Activated T-cell treated with anti-CD3 and anti-CD28 coated beads for 24 hours (primary cell): ENCODE measurements around the gene PLPPR2.
"Not testable (repeated sequence)": the region's sequence is repeated elsewhere in the genome, so short reads cannot be mapped to it uniquely, and the experiment has no call there.

Experiments used
- DNase-seq: peaks from one replicate; pipeline ENCODE4 v3.0.0-alpha.2; 2020; ENCODE audit warnings: low read depth

The PLPPR2 gene, protein sequence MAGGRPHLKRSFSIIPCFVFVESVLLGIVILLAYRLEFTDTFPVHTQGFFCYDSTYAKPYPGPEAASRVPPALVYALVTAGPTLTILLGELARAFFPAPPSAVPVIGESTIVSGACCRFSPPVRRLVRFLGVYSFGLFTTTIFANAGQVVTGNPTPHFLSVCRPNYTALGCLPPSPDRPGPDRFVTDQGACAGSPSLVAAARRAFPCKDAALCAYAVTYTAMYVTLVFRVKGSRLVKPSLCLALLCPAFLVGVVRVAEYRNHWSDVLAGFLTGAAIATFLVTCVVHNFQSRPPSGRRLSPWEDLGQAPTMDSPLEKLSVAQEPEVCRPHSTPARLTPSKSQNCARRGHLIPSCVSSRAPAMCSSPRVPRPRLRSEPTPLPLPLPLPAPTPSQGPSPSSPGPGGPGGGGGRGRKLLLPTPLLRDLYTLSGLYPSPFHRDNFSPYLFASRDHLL

DNA sequence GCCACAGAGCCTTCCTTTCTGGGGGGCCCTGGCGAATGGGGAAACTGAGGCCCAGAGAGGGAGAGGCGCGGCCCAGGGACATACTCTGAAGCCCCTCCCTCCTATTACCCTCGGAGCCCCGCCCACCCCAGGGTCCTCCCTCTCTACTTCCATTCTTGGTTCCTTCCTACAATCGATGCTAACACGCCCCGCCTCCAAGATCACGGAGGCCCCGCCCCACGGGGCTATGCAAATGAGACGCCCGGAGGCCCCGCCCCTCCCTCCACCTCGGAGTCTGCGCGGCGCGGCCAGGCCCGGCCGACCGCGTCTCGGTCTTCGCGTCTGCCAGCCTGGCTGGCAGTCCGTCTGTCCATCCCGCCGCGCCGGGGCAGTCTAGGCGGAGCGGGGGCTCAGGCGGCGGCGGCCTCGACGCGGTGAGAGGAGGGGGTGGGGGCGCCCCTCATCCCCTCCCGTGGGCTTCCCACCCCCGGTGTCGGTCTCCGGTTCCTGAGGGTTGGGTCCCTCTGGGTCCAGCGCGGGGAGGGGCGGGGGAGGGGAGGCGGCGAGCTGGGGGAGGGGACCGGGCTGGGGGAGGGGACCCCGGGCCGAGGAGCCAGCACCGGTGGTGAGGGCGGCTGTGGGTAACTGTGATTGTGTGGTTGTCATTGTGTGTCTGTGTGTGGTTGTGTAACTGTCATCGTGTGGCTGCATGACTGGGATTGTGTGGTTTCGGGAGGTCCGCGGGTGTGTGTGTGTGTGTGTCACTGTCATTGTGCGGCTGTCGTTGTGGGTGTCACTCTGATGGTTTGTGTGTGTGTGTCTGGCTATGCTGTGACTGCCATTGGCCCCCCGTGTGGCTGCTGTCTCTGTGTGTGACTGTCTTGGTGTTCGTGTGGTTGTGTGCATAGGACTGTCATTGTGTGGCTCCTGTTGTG, at the start of gene PLPPR2:
Gene PLPPR2 (plus strand): TSS at position 273 of the 914 bp plus-strand sequence. CDS start 2,242 bp downstream, outside the sequence.
- DNase-seq, result peak; percentile 79

- DNase-seq, result no peak
Observed at GRCh38 chr19:11306337-11306736, 48.9 kb upstream of the PLPPR2 start.

DNA sequence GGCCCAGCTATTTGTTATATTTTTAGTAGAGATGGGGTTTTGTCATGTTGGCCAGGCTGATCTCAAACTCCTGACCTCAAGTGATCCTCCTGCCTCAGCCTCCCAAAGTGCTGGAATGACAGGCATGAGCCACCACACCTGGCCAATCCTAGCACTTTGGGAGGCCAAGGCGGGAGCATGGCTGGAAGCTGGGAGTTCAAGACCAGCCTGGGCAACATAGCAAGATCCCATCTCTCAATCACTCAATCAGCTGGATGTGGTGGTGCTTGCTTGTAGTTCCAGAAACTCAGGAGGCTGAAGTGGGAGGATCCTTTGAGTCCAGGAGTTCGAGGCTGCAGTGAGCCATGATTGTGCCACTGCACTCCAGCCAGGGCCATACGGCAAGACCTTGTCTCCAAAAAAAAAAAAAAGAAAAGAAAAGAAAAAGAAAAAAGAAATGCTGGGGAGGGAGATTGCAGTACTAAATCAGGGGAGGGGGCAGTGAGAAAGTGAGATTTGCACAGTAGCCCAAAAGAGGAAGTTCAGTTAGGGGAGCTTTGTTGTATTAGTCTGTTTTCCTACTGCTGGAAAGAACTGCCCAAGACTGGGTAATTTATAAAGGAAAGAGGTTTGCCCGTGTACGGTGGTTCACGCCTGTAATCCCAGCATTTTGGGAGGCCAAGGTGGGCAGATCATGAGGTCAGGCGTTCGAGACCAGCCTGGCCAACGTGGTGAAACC, 34.8 kb upstream of the PLPPR2 start:
- not testable (repeated sequence) for DNase-seq

GRCh38 chr19:11321191-11322126, 33.8 kb upstream of the PLPPR2 start:
- DNase-seq, result no peak

GRCh38 chr19:11322269-11323024, 32.8 kb upstream of the PLPPR2 start:
- DNase-seq, result no peak

DNA sequence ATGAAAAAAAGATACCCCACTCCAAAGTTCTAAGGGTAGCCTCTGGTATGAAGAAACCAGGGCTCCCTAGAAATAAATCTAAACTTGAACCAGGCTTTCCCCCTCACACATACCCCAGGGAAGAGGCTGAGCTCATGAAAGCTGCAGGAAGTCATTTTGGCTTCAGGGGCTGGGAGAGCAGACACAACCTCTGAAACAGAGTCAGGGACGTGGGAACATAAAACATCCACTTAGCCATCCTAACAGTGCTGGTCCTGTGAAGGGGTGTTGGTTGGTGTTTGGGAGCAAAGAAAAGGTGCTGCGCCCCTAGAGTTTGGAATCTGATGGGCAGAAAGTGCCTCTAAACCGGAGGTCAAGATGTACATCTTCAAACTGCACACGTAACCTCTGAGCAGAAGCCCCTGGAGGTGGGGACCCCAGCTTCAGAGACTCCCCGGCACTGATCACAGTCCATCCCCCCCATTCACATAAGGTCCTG, 31.6 kb upstream of the PLPPR2 start:
- DNase-seq, result no peak

DNA sequence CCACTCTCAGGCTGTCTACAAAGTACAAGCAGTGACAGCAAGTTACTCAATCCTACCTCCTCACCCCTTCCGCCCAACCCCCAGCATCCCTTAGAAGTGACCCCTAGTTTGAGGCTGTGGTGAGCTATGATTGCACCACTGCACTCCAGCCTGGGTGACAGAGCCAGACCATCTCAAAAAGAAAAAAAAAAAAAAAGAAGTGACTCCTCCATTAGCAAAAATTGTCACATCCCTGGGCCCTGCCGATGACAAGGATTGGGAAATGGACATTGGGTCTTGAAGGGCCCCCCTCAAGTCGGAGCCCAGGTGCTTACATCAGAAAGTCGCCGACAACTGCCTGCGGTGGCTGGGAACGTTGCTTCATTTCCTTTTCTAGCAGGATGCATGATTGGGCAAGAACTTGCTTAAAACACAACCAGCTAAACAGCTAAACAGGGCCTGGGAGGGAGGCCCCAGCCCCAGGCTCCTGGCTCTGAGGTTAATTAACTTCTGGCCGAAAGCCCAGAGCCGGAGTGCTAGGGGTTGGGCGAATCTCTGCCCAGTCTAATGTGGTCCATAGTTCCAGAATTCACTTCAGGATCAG, 31.1 kb upstream of the PLPPR2 start:
- DNase-seq, result no peak

GRCh38 chr19:11324748-11325389, 30.4 kb upstream of the PLPPR2 start:
- DNase-seq, result no peak

GRCh38 chr19:11325544-11325943, 29.7 kb upstream of the PLPPR2 start:
- DNase-seq, result no peak

DNA sequence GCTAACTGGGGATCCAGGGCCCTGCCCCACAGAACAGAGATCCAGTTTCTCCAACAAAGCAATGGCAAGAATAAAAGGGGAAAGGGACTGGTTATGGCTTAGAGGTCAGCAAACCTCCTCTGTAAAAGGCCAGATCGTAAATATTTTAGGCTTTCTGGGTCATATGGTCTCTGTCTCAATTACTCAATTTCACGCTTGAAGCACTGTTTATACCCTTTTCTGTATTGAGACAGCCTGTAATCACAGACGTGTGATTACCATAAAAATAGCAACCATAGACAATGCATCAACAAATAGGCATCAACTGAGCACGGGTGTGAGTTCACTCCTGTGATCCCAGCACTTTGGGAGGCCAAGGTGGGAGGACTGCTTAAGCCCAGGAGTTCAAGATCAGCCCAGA, 25.1 kb upstream of the PLPPR2 start:
- no peak for DNase-seq

DNA sequence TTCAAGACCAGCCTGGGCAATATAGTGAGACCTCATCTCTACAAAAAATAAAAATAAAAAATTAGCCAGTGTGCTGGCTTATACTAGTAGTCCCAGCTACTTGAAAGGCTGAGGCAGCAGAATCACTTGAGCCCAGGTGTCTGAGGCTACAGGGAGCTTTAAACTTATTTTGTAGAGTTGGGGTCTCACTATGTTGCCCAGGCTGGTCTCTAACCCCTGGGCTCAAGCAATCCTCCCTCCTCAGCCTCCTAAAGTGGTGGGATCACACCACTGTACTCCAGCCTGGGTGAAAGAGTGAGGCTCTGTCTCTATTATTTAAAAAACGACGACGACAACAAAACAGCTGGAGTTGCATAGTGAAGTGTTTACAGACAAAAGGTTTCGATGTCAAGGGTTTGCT, 23.7 kb upstream of the PLPPR2 start:
- no peak for DNase-seq

GRCh38 chr19:11332822-11333221, 22.4 kb upstream of the PLPPR2 start:
- DNase-seq, result no peak

DNA sequence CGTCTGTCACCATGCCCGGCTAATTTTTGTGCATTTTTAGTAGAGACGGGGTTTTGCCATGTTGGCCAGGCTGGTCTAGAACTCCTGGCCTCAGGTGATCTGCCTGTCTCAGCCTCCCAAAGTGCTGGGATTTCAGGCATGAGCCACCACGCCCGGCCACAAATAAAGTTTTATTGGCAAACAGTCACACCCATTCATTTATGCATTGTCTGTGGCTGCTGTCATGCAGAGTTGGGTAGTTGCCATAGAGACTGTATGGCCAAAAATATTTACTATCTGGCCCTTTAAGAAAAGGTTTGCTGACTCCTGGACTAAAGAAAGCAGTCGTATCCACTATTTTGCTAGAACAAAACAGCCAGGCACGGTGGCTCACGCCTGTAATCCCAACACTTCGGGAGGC, 21.4 kb upstream of the PLPPR2 start:
- DNase-seq, result not testable (repeated sequence)

GRCh38 chr19:11335449-11336146, 19.6 kb upstream of the PLPPR2 start:
- no peak for DNase-seq

DNA sequence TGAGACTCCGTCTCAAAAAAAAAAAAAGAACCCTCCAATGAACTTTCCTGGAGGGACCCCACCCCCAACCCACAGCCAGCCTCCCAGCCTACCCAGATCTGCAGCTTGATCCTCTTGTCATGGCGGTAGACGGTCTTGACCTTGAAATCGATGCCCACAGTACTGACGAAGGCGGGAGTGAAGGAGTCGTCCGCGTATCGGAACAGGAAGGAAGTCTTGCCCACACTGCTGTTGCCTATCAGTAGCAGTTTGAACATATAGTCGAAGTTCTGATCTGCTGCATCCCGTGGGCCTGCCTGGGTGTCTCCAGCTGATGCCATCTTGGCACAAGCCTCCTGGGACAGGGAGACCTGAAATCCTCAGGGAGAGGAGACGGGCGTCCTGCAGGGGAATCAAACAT, 18.2 kb upstream of the PLPPR2 start:
- no peak for DNase-seq

GRCh38 chr19:11338121-11338520, 17.1 kb upstream of the PLPPR2 start:
- no peak for DNase-seq

- no peak for DNase-seq
Observed at GRCh38 chr19:11338569-11339253, 16.5 kb upstream of the PLPPR2 start.
